OCI-LY7 (cell line): ENCODE results near the gene UNC5A. TPM values are rescaled to one million over a fixed set of nuclear protein-coding genes. Genes with fewer than 3 reads are reported as not detected.

ENCODE experiments used
- BruUV-seq: library from RNA; stranded (reverse); fragments of 400-500 nt; replicated peaks from 2 replicates; lab custom pipeline; 2021; lab: Mats Ljungman, UMichigan
- CTCF ChIA-PET: fragments of 300-600 bp; sonication (Branson Sonifier 250); formaldehyde crosslinking; loops from one replicate; lab custom pipeline; 2022; ENCODE audit warnings: antibody characterized with exemption; ENCODE audit not compliant: unreplicated experiment; lab: Charles Lee
- POLR2A ChIA-PET: fragments of 300-600 bp; sonication (Branson Sonifier 250); formaldehyde crosslinking; loops from one replicate; lab custom pipeline; 2022; ENCODE audit warnings: antibody characterized with exemption; lab: Charles Lee
- DNase-seq: peaks from one replicate; pipeline ENCODE4 v3.0.0-alpha.2; 2015; ENCODE audit warnings: low spot score
- H2AFZ ChIP-seq: fragments of 200-600 bp; sonication (generic), shearing (Covaris generic); 2 replicates; pipeline ENCODE4 v1.6.1; 2014; ENCODE audit warnings: mild to moderate bottlenecking, antibody characterized with exemption, low read length, moderate library complexity
- H3K27ac ChIP-seq: fragments of 200-600 bp; sonication (generic); 2 replicates; pipeline ENCODE4 v1.5.1; 2014; ENCODE audit warnings: mixed run types, low read depth, mild to moderate bottlenecking, moderate library complexity, low read length, inconsistent platforms; ENCODE audit not compliant: poor library complexity, severe bottlenecking
- H3K36me3 ChIP-seq: fragments of 200-600 bp; sonication (generic); 2 replicates; pipeline ENCODE4 v1.6.1; 2014; ENCODE audit warnings: mild to moderate bottlenecking, antibody characterized with exemption, low read length, moderate library complexity, mixed read lengths; ENCODE audit not compliant: insufficient read depth
- H3K4me1 ChIP-seq: fragments of 200-600 bp; sonication (generic); 2 replicates; pipeline ENCODE4 v1.5.1; 2014; ENCODE audit warnings: mild to moderate bottlenecking, low read length; ENCODE audit not compliant: insufficient read depth, poor library complexity, severe bottlenecking
- H3K4me2 ChIP-seq: fragments of 200-600 bp; sonication (generic); 2 replicates; pipeline ENCODE4 v1.6.1; 2014; ENCODE audit warnings: mild to moderate bottlenecking, low read length
- H3K4me3 ChIP-seq: fragments of 200-600 bp; sonication (generic); 2 replicates; pipeline ENCODE4 v1.5.1; 2014; ENCODE audit warnings: mild to moderate bottlenecking, low read depth, low read length; ENCODE audit not compliant: poor library complexity, severe bottlenecking
- H3K79me2 ChIP-seq: fragments of 200-600 bp; sonication (generic); 2 replicates; pipeline ENCODE4 v1.6.1; 2016; ENCODE audit warnings: low read depth, mild to moderate bottlenecking, low read length, moderate library complexity, mixed read lengths; ENCODE audit not compliant: insufficient read depth
- H3K9me2 ChIP-seq: fragments of 200-600 bp; sonication (generic); 2 replicates; pipeline ENCODE4 v1.6.1; 2016; ENCODE audit warnings: mild to moderate bottlenecking, low read length, mixed read lengths; ENCODE audit not compliant: insufficient read depth
- H3K9me3 ChIP-seq: fragments of 200-600 bp; sonication (generic); 2 replicates; pipeline ENCODE4 v1.6.1; 2014; ENCODE audit warnings: mild to moderate bottlenecking, mixed run types, low read length, mixed read lengths
- H4K20me1 ChIP-seq: fragments of 200-600 bp; sonication (generic); 2 replicates; pipeline ENCODE4 v1.6.1; 2014; ENCODE audit warnings: mild to moderate bottlenecking, antibody characterized with exemption, low read length, moderate library complexity, mixed read lengths; ENCODE audit not compliant: insufficient read depth
- CTCF ChIP-seq: fragments of 200-600 bp; sonication (generic); conservative IDR thresholded peaks from 2 replicates; pipeline ENCODE4 v1.5.1; 2014; ENCODE audit warnings: mild to moderate bottlenecking, antibody characterized with exemption, low read length, moderate library complexity, mixed read lengths
- EZH2phosphoT487 ChIP-seq: fragments of 200-600 bp; sonication (generic); IDR thresholded peaks from 2 replicates; pipeline ENCODE4 v1.6.1; 2018; ENCODE audit warnings: low read depth, borderline replicate concordance, mild to moderate bottlenecking, mixed run types, antibody characterized with exemption, low read length, moderate library complexity, mixed read lengths
- intact Hi-C: fragments of 100-400 bp; cut with micrococcal nuclease; formaldehyde crosslinking; loops from one replicate; pipeline ENCODE4 v1.10.0; 2022; ENCODE audit not compliant: unreplicated experiment
- total RNA-seq, 2 experiments: library from RNA; depleted of rRNA in 1 of 2; stranded (reverse); fragments of >200 nt in 1 of 2; shearing (Covaris generic) in 1 of 2; gene quantifications; 2 replicates each; pipeline ENCODE4 v1.2.3, GENCODE V29; 2014 to 2022

The UNC5A gene
- total RNA-seq, 2 experiments from 2014 or later = not detected

DNA sequence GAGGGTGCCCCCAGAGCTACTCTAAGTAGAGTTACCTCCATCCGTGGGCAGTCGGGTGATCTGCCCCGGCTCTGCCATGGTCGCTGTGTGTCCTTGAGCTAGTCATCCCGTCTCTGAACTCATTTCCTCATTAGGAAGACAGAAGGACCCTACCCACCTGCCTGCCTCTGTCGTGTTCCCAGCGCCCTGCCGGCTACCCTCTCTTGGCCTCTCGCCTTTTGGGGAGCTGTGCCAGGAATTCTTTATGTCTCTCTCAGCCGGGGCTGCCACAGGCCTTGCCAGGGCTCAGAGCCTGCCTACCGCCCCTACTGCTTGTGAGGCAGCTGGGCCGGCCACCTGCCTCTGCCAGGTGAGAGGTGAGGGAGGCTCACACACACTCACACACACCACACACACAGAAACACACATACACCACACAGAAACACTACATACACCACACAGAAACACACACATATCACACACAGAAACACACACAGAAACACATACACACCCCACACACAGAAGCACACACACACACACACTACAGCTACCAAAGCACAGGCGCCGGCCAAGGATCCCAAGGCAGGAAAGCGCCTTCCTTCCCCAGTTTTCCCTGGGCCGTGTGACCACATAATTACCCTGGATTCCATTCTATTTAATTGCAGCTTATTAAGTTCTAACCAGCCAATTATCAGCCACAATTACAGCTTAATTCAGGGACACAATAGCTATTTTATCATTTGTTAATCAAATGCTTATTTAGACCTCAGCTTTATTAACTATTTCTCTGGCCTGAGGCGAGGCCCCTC is 41.7 kb downstream of the UNC5A start:
- H3K4me3 ChIP-seq = no peak overlapping the region
- BruUV-seq = no TSS peak
- H3K9me2 ChIP-seq = no peaks in the 10 kb centered on the region
- DNase-seq = no peak
- no peaks in the 10 kb centered on the region for H3K9me3 ChIP-seq
- POLR2A ChIA-PET = interaction anchor here (1.0 kb wide), 1 partner anchor 26 kb away, joined by 3 read pairs; no protein-coding TSS in a partner anchor
- intact Hi-C loops = no loop called here
- no peaks in the 10 kb centered on the region for H3K36me3 ChIP-seq
- H3K4me1 ChIP-seq = no peaks in the 10 kb centered on the region
- no peaks in the 10 kb centered on the region for H3K79me2 ChIP-seq
- no peak overlapping the region for H3K27ac ChIP-seq
- no peak overlapping the region for H2AFZ ChIP-seq
- CTCF ChIA-PET = no interaction called here
- TF ChIP-seq EZH2phosphoT487 (no peak), CTCF (no peak)
- no peaks in the 10 kb centered on the region for H4K20me1 ChIP-seq
- no peak overlapping the region for H3K4me2 ChIP-seq

GRCh38 chr5:176853151-176853778 is 42.9 kb downstream of the UNC5A start:
- no peak for TF ChIP-seq EZH2phosphoT487
- no peak for TF ChIP-seq CTCF
- Histone ChIP-seq H3K36me3 (no peaks in the 10 kb centered on the region), H3K9me2 (no peaks in the 10 kb centered on the region), H2AFZ (no peak overlapping the region), H3K79me2 (no peaks in the 10 kb centered on the region), H3K9me3 (no peaks in the 10 kb centered on the region), H3K4me2 (no peak overlapping the region), H4K20me1 (no peaks in the 10 kb centered on the region), H3K4me3 (no peak overlapping the region), H3K4me1 (no peaks in the 10 kb centered on the region), H3K27ac (no peak overlapping the region)
- BruUV-seq = no TSS peak
- CTCF ChIA-PET = no interaction called here
- intact Hi-C loops = no loop called here
- POLR2A ChIA-PET = no interaction called here
- DNase-seq = no peak

DNA sequence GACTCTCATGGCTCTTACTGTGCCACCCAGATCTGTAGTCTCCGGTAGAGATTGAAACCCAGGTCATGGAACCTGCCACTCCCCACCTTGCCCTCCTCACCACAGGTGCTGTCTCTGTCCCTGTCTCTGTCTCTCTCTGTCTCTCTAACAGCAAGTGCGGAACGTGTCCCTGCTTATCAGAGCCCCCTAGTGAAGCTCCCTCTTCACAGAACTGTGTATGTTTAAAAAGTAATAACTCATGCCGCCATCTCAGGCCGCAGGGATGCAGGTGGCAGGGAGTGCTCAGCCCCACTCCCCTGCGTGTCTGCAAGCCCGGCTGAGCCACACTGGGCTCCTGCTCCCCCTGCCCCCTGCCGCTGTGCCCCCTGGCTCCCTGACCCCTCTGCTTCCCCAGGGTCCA is 43.8 kb downstream of the UNC5A start:
- no TSS peak for BruUV-seq
- H3K9me3 ChIP-seq = no peaks in the 10 kb centered on the region
- H4K20me1 ChIP-seq = no peaks in the 10 kb centered on the region
- ChIA-PET POLR2A (no interaction called here), CTCF (no interaction called here)
- no peak overlapping the region for H3K4me2 ChIP-seq
- no peaks in the 10 kb centered on the region for H3K79me2 ChIP-seq
- no peaks in the 10 kb centered on the region for H3K4me1 ChIP-seq
- no peak overlapping the region for H3K27ac ChIP-seq
- no peak overlapping the region for H2AFZ ChIP-seq
- H3K9me2 ChIP-seq = no peaks in the 10 kb centered on the region
- no peaks in the 10 kb centered on the region for H3K36me3 ChIP-seq
- no peak for DNase-seq
- intact Hi-C loops = no loop called here
- TF ChIP-seq EZH2phosphoT487 (no peak), CTCF (no peak)
- no peak overlapping the region for H3K4me3 ChIP-seq
